Testis (tissue), 3 donors: Measurements from ENCODE around the gene SLC9B2. TPM values are rescaled to one million over a fixed set of nuclear protein-coding genes. Genes with fewer than 3 reads are reported as not detected.

Experiments
- DNase-seq: peaks from one replicate; pipeline ENCODE4 v3.0.0-alpha.2; 2019
- H3K27ac ChIP-seq, 2 donors: fragments of 200-600 bp; sonication (generic); one replicate each; pipeline ENCODE4 v1.5.1; 2019
- H3K27me3 ChIP-seq: fragments of 200-600 bp; sonication (generic); one replicate; pipeline ENCODE4 v1.5.1; 2019
- H3K36me3 ChIP-seq: fragments of 200-600 bp; sonication (generic); one replicate; pipeline ENCODE4 v1.5.1; 2017; ENCODE audit warnings: low read depth; ENCODE audit errors: missing control alignments
- H3K4me1 ChIP-seq: fragments of 200-600 bp; sonication (generic); one replicate; pipeline ENCODE4 v1.5.1; 2019
- H3K4me3 ChIP-seq, 2 donors: fragments of 200-600 bp; sonication (generic); one replicate each; pipeline ENCODE4 v1.5.1; 2017 to 2019
- H3K9me3 ChIP-seq: fragments of 200-600 bp; sonication (generic); one replicate; pipeline ENCODE4 v1.5.1; 2017
- POLR2A ChIP-seq: fragments of 450-650 bp; IDR thresholded peaks from one replicate; pipeline ENCODE4 v1.6.1; 2017; ENCODE audit warnings: antibody characterized with exemption, mild to moderate bottlenecking, moderate library complexity
- WGBS, 2 donors: methylation state at CpG; one replicate each; pipeline ENCODE4 v1.1.5; 2018; 5-methylcytosine and 5-hydroxymethylcytosine counted together
- intact Hi-C: fragments of 100-400 bp; cut with DNase I; formaldehyde crosslinking; loops from one replicate; pipeline ENCODE4 v1.15.1; 2023; ENCODE audit warnings: low total_unique reads
- polyA plus RNA-seq: library from polyadenylated mRNA; stranded (reverse); fragments of 350-450 nt; fragmentation: Illumina TruSeq; extraction: RNeasy Lipid Tissue Mini Kit (QIAGEN cat#74804); gene quantifications from one replicate; pipeline ENCODE4 v1.2.3, GENCODE V29; 2014; ENCODE audit warnings: low read depth, low replicate concordance; ENCODE audit not compliant: insufficient read depth
- total RNA-seq, 2 donors: library from RNA; depleted of rRNA; stranded (reverse); fragments of >200 nt; gene quantifications; one replicate each; pipeline ENCODE4 v1.2.3, GENCODE V29; 2016
- TF ChIP-seq, protein P1 (sequence below), 3 experiments: fragments of 450-650 bp in 2 of 3; fragments of 200-600 bp in 1 of 3; sonication (generic) in 1 of 3; IDR thresholded peaks; one replicate each; pipeline ENCODE4 v1.5.1; 2016 to 2019; ENCODE audit warnings: antibody characterized with exemption in 3 of 3, mild to moderate bottlenecking in 2 of 3, moderate library complexity in 1 of 3

Gene SLC9B2
- total and polyA plus RNA-seq, 3 donors from 2014 or later = 9.7 to 14.6 (median 10.2) TPM

DNA sequence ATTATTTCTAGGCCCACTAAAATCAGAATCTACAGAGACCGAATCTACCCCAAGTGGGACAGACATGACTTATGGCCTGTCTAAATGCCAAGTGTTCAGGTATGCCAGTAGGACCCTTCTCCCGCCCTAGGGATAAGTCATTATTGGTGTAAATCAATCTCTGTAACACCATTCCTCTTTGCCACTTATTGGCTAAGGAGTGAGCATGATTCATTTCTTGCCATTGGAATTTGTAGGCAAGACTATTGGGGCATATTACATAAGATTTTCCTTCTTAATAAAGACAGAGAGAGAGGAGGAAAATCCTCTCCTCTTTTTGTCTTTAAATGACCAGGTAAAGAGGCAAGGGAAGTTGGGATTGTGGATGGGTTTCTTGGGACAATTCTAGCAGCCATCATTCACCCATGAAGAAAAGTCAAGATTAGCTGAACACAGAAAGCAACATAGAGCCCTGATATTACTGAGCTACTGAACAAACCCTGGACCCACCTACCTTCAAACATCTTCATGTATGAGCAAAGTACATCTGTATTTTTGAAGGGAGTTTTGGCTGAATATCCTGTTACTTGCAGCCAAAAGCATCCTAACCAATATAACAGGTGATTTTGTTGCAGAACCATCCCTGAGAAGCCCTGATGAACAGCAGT, 2.6 kb downstream of the SLC9B2 start:
- intact Hi-C loops = no loop called here
- TF ChIP-seq, protein P1, sequence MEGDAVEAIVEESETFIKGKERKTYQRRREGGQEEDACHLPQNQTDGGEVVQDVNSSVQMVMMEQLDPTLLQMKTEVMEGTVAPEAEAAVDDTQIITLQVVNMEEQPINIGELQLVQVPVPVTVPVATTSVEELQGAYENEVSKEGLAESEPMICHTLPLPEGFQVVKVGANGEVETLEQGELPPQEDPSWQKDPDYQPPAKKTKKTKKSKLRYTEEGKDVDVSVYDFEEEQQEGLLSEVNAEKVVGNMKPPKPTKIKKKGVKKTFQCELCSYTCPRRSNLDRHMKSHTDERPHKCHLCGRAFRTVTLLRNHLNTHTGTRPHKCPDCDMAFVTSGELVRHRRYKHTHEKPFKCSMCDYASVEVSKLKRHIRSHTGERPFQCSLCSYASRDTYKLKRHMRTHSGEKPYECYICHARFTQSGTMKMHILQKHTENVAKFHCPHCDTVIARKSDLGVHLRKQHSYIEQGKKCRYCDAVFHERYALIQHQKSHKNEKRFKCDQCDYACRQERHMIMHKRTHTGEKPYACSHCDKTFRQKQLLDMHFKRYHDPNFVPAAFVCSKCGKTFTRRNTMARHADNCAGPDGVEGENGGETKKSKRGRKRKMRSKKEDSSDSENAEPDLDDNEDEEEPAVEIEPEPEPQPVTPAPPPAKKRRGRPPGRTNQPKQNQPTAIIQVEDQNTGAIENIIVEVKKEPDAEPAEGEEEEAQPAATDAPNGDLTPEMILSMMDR (IDR thresholded peaks at IDR 0.05) = no peak
- no peak for TF ChIP-seq POLR2A
- no peaks in the 10 kb centered on the region for H3K36me3 ChIP-seq

DNA sequence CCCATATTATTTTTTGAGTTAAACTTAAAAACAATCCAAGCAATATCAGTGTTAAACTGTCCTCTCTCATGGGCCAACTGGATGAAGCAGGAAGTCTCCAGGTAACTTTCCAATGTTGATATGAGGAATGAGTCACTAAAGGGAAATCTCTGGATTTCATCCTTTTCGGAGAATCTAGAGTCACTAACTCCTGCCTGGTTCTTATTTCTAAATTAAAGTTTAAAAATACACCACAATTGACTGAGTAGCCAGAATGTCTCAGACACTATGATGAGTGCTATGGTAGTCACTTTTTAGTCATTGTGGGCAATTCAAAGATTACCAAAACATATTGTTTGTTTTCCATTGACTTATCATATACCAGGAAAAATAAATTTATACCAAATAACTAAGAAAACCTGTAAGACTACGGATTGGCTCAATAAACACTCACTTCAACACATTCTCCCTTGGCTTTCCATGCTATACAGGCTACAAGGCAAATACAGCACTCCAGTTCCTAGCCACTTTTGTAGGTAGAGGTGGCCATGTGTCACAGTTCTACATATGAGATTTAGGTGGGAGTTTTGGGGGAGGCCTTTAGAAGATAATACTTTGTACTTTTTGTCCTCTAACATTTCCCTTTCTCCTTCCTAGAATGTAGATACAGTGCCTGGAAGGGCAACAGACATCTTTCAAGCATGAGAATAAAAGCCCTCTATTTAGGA, 8.6 kb downstream of the SLC9B2 start:
- no peak for DNase-seq
- 90 to 93% methylated on average over 2 of the region's 2 CpGs for WGBS, 2 donors
- H3K27ac ChIP-seq = no peak overlapping the region
- no peaks in the 10 kb centered on the region for H3K4me1 ChIP-seq
- H3K9me3 ChIP-seq = no peaks in the 10 kb centered on the region
- no peaks in the 10 kb centered on the region for H3K27me3 ChIP-seq
- intact Hi-C loops = no loop called here
- no peaks in the 10 kb centered on the region for H3K36me3 ChIP-seq
- H3K4me3 ChIP-seq = no peak overlapping the region
- no peak for TF ChIP-seq POLR2A
- TF ChIP-seq, protein P1 (IDR thresholded peaks at IDR 0.05) = no peak

More for the DNA sequence above, 2.6 kb downstream of the SLC9B2 start:
- Histone ChIP-seq H3K4me3 (no peak overlapping the region), H3K4me1 (no peaks in the 10 kb centered on the region), H3K27me3 (no peaks in the 10 kb centered on the region), H3K27ac (no peak overlapping the region), H3K9me3 (no peaks in the 10 kb centered on the region)
- WGBS, 2 donors = 95 to 96% methylated on average over 2 of the region's 2 CpGs
- DNase-seq = no peak

DNA sequence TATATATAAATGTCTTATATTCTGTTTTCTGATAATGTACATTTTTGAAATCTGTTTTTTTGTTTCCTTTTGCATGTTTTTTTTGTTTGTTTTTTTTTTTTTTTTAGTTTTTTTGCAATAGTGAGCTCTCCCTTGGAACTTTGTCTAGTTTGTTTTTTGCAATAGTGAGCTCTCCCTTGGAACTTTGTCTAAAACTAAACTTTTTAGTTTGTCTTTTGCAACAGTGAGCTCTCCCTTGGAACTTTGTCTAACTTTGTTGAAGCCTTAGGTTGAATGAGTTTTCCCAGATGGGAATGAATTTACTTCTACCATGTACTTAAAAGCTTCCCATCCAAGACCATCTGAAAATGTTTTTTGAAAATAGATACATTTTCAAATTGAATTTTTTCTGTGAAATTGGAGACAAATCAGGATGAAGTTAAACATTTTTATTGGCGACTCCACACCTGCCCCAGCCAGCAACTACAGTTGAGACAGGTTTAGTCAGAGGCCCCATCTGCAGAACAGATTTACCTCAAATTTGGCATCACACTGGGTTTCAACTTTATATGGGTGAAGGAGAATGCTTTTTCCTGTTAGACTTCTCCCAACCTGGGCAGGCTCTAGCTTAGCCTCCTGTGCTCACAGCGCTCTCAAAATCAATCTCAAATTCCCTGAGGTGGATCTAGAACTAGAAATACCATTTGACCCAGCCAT, 16.0 kb downstream of the SLC9B2 start:
- H3K27me3 ChIP-seq = no peaks in the 10 kb centered on the region
- H3K9me3 ChIP-seq = no peaks in the 10 kb centered on the region
- TF ChIP-seq, protein P1 (IDR thresholded peaks at IDR 0.05) = no peak
- no peak for TF ChIP-seq POLR2A
- H3K27ac ChIP-seq = no peak overlapping the region
- intact Hi-C loops = no loop called here
- H3K36me3 ChIP-seq = no peaks in the 10 kb centered on the region
- no peaks in the 10 kb centered on the region for H3K4me1 ChIP-seq
- DNase-seq = no peak
- H3K4me3 ChIP-seq = no peak overlapping the region
- WGBS, 2 donors = 98 to 100% methylated on average over 2 of the region's 2 CpGs

DNA sequence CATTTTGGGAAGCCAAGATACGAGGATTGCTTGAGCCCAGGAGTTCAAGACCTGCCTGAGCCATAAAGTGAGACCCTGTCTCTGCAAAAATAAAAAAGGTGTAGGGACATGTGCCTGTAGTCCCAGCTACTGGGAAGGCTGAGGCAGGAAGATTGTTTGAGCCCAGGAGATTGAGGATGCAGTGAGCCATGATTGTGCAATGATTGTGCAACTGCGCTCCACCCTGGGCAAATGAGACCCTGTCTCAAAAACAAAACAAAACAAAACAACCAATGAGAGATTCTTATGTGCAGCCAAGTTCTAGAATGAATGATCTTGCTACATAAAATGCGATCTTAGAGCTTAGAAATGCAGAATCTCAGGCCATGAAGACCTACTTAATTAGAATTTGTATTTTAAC, 22.5 kb downstream of the SLC9B2 start:
- Histone ChIP-seq H3K27me3 (no peaks in the 10 kb centered on the region), H3K27ac (no peak overlapping the region), H3K4me1 (no peaks in the 10 kb centered on the region), H3K4me3 (no peak overlapping the region), H3K9me3 (no peaks in the 10 kb centered on the region), H3K36me3 (no peaks in the 10 kb centered on the region)
- TF ChIP-seq, protein P1 (IDR thresholded peaks at IDR 0.05) = no peak
- TF ChIP-seq POLR2A = no peak
- no peak for DNase-seq
- intact Hi-C loops = no loop called here
- WGBS, 2 donors = 95 to 96% methylated on average over 3 of the region's 3 CpGs
